GM19455 (cell line): ENCODE measurements around the gene ADCY1.

Experiments
- ATAC-seq: cut with Tn5 transposase; IDR thresholded peaks from one replicate; pipeline ENCODE4 v1.9.1; 2021; ENCODE audit not compliant: unreplicated experiment

Gene ADCY1

DNA sequence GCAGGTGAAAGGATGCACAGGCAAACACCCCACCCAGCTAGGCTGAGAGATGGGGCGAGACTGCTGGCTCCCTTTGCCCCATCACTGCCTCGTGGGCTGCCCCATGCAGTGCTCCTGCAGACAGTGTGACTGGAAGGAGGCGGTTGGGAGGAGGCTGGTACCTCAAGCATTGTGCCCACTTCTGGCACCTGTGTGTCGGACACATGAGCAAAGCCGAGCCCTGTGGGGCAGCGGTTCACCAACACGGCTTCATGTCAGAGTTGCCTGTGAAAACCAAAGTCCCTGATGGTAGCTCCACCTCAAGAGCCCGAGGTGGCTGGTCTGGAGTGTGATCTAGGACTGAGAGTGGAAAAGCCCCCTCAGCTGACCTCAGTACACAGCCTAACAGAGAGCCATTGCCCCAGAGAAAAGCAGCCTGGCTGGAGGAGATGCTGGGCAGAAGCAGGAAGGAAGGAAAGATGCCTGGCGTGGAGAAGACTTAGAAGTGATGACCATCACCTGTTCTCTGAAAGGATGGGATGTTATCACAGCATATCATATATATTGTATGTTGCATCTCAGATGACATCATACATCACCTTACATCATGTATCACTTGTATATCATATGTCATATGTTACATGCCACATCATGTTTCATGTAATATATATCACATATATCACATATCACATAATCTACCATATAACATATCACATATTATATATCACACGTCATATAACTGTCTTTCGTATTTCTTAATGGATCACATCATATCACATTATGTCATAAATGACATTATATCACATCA, 75.6 kb downstream of the ADCY1 start:
- no peak for ATAC-seq

DNA sequence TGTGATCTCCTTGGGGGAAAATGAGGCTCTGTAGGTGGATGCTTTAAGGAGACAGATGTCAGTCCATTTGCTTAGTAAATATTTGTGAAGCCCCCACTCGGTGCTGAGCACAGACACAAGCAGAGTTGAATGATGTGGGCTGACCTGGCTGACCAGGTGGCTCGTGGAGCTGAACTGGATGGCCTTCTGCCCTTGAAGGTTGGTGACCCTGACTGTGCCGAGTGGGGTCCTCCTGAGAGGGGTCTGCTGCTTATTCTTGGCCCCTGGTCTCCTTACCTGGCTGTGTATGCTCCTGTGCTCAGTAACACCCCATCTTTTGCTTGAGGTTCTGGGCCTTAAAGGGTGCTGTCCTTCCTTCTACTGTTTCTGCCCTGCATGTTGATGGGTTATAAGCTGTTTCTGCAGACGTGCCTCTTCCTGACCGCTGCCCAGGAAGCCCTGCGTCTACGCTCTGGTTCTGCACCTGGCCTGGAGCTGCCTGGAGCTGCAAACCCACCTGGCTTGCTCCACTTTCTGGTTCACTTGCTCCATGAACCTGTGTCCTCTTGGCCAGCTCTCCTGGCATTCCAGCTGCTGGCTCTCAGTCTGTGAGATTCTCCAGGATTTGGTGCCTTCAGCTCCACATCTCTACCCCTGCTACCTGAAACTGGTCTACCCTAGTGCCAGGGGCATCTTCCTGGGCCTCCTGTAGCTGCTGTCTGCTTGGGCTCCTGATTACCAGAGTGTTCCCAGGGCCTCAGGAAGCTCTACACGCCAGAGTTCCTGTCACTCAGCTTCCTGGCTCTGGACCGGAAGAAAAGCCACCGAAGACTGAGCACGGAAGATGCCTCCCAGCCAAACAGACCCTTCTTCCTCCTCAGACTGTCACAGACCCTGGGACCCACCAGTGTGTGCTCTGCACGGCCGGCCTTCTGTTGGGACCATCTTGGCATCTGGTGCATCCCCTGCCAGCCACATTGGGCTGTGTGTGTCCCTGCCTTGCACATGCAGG, 76.5 kb downstream of the ADCY1 start:
- no peak for ATAC-seq

GRCh38 chr7:45651540-45651939, 77.4 kb downstream of the ADCY1 start:
- no peak for ATAC-seq

DNA sequence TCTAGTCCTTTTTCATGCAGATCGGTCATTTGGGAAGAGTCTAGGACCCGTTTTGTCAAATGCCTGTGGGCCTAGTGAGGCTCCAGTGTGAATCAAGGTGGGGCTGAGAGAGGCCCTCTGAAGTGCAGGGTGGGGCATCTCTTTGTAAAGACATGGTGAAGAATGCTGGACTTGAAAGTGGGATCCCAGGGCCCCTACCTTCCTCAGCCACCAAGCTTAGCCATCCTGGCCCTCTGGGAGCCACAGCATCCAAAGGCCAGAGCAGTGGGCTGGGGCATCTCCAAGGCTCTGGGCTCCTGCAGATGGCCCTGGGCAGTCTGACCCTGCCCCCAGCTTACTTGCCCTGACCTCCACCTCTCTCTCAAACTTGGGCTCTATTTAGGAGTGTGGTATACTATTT, 78.5 kb downstream of the ADCY1 start:
- no peak for ATAC-seq

DNA sequence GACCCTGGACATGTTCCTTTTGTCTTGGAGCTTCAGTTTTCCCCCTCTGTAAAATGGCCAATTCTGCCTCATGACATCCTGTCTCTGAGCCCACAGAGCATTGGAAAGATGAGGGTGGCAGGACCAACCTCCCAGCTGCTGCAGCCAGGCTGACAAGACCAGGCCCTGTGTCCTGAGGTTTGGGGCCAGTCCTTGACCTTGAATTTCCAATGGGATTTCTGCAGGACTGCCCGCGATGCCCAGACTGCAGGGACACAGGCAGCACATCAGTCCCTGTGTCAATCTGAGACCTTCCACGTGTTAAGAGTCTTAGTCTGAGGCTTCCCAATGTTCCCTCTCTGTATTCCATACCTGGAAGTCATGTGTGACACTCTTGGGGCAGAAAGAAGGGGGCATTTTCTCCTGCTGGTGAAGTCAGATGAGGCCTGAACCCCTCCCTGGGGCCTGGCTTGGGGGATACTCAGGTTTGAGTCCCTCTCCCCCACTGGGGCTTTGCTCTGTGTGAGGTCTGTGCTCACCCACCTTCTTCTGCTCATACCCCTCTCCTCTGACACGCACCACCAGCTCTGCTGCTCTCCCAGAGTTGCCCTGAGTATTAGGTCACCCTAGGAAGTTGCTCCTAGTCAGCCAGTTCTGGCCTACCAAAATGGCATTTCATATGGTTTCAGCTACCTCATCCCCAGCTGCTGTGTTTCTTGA, 79.2 kb downstream of the ADCY1 start:
- no peak for ATAC-seq

DNA sequence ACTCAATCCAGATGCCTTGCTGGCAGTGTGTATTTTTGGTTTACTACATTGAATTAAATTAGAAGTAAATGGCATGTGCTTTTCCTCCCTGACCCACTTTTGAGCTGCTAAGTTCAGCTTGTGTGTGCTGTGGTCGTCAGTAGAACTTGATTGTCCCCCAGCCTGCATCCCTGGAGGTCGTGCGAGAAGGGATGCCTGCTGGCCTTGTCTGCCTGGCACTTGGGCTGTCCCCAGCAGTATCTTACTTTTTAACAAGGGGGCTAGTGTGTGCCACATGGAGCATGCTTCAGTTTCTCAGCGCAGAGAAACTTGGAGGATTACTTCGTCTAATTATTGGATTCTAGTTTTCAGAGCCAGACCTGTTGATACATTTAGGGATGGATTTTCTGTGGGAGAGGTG, 80.2 kb downstream of the ADCY1 start:
- no peak for ATAC-seq

GRCh38 chr7:45655539-45655938, 81.4 kb downstream of the ADCY1 start:
- no peak for ATAC-seq

DNA sequence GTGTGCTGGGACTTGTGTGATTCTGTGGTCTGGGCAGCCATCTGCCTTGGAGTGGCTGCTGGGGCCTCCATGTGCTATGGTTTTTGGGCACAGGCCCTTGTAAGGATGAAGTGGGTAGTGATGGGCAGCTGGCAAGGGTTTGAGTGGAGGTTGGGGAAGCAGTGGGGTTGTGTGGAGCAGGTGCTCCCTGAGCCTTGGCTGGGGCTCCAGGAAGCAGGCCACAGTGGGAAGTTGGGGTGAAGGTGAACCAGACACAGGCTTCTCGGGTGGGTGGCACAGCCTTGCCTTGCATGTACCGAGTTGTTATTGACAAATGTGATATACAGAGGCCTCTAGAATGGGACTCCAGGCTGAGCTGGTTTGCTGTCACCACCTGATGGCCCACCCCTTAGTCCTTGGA, 82.3 kb downstream of the ADCY1 start:
- ATAC-seq = no peak

DNA sequence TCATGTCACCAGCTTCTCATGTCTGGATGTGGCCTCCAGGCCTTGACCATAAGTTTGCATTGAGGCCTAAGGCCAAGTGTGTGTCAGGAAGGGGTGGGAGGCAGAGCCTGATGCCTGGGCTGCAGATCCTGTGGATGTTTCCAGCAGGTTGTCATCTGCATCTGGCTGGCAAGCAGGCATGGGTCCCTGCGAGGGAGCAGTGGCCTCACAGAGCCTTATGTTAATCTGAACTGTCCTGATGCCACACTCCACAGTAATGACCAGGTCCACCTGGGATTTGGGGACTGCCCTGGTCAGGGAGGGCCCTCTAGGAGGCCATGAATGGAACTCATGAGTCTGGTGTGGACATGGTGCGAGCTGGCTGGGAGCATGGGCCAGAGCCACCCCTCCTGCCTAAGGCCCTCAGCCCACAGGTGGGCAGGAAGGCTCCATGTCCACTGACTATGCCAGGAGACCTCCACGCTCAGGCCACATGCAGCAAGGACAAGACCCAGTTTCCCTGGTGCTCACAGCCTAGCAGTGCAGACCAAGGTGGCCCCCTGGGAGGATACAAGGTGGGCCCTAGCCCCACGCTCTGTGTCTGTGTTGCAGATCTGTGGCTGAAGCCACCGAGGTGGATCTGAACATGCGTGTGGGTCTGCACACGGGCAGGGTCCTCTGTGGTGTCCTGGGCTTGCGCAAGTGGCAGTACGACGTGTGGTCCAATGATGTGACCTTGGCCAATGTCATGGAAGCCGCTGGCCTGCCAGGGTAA, 83.1 kb downstream of the ADCY1 start:
- no peak for ATAC-seq

GRCh38 chr7:45657890-45658715, 83.9 kb downstream of the ADCY1 start:
- ATAC-seq = no peak

GRCh38 chr7:45658716-45659495, 84.7 kb downstream of the ADCY1 start:
- no peak for ATAC-seq

- no peak for ATAC-seq
Measured at GRCh38 chr7:45659496-45660139, 85.5 kb downstream of the ADCY1 start.

DNA sequence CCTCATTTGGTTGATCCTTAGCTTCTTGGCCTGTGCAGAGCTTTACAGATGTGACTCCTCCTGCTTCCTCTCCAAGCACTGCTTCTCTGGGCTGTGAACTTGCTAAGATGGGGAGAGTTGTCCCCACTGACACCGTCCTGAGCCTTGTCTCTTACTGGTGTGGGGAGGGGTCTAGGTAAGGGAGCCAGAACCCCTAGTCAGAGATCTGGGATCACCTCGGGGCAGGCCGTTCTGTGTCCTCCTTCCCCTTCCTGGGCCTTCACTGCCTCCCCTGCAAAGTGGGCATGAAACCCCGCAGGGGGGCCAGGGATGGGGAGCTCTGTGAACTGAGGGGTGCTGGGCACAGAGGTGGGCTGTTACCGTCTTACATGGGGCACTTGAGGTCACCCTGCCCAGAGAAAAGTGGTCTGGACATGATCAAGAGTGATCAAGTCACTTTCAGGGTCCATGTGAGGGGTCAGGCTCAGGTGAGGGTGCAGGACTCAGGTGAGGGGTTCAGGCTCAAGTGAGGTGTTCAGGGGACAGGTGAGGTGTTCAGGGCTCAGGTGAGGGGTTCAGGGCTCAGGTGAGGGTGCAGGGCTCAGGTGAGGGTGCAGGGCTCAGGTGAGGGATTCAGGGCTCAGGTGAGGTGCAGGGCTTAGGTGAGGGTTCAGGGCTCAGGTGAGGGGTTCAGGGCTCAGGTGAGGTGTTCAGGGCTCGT, 86.2 kb downstream of the ADCY1 start:
- no peak for ATAC-seq

- no peak for ATAC-seq
Measured at GRCh38 chr7:45660901-45661211, 86.7 kb downstream of the ADCY1 start.

- ATAC-seq = no peak
Measured at GRCh38 chr7:45661302-45661995, 87.3 kb downstream of the ADCY1 start.

- ATAC-seq = no peak
Measured at GRCh38 chr7:45662018-45662417, 87.8 kb downstream of the ADCY1 start.

- ATAC-seq = no peak
Measured at GRCh38 chr7:45662540-45663166, 88.5 kb downstream of the ADCY1 start.
